ENCODE data around the gene ZFYVE27.

ZFYVE27 gene

GRCh38 chr10:97778452-97779302, 41.7 kb downstream of the ZFYVE27 start:
- TF ChIP-seq TEAD4 (IDR thresholded peaks at IDR 0.05) = no peak
- no peak for TF ChIP-seq NFIC (IDR thresholded peaks at IDR 0.05)
- no peak for TF ChIP-seq FOXM1 (IDR thresholded peaks at IDR 0.05; ENCODE audit: borderline replicate concordance, low read depth)
- TF ChIP-seq TAF1 (IDR thresholded peaks at IDR 0.05; ENCODE audit: low read depth) = no peak
- TF ChIP-seq ZBTB7A (IDR thresholded peaks at IDR 0.05; ENCODE audit: low read depth) = no peak
- TF ChIP-seq RAD21 (IDR thresholded peaks at IDR 0.05; ENCODE audit: low read depth) = no peak
- TF ChIP-seq REST (IDR thresholded peaks at IDR 0.05; ENCODE audit: low read depth) = no peak

- TF ChIP-seq REST (IDR thresholded peaks at IDR 0.05; ENCODE audit: low read depth) (no peak), TAF1 (IDR thresholded peaks at IDR 0.05; ENCODE audit: low read depth) (no peak), YY1 (IDR thresholded peaks at IDR 0.05; ENCODE audit: low read depth) (no peak), CEBPB (IDR thresholded peaks at IDR 0.05) (no peak), FOXM1 (IDR thresholded peaks at IDR 0.05; ENCODE audit: borderline replicate concordance, low read depth) (no peak), RAD21 (IDR thresholded peaks at IDR 0.05; ENCODE audit: low read depth) (no peak), ZBTB7A (IDR thresholded peaks at IDR 0.05; ENCODE audit: low read depth) (no peak), CREB1 (IDR thresholded peaks at IDR 0.05; ENCODE audit: low read depth) (no peak)
- TF ChIP-seq, protein P1, sequence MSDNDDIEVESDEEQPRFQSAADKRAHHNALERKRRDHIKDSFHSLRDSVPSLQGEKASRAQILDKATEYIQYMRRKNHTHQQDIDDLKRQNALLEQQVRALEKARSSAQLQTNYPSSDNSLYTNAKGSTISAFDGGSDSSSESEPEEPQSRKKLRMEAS (IDR thresholded peaks at IDR 0.05) = no peak
These were observed 42.6 kb downstream of the ZFYVE27 start for GRCh38 chr10:97779492-97779891.

- TF ChIP-seq EGR1 (IDR thresholded peaks at IDR 0.05) (no peak), USF1 (IDR thresholded peaks at IDR 0.05) (no peak), TCF12 (IDR thresholded peaks at IDR 0.05; ENCODE audit: low read depth) (no peak), YY1 (IDR thresholded peaks at IDR 0.05; ENCODE audit: low read depth) (no peak), NFIC (IDR thresholded peaks at IDR 0.05) (no peak), EP300 (IDR thresholded peaks at IDR 0.05; ENCODE audit: borderline replicate concordance) (no peak), CREB1 (IDR thresholded peaks at IDR 0.05; ENCODE audit: low read depth) (no peak), REST (IDR thresholded peaks at IDR 0.05; ENCODE audit: low read depth) (no peak), RAD21 (IDR thresholded peaks at IDR 0.05; ENCODE audit: low read depth) (no peak), FOXM1 (IDR thresholded peaks at IDR 0.05; ENCODE audit: borderline replicate concordance, low read depth) (no peak), ZBTB7A (IDR thresholded peaks at IDR 0.05; ENCODE audit: low read depth) (no peak), CEBPB (IDR thresholded peaks at IDR 0.05) (no peak), TAF1 (IDR thresholded peaks at IDR 0.05; ENCODE audit: low read depth) (no peak), TEAD4 (IDR thresholded peaks at IDR 0.05) (no peak)
- TF ChIP-seq, protein P1 (IDR thresholded peaks at IDR 0.05) = no peak
These were observed 43.0 kb downstream of the ZFYVE27 start for GRCh38 chr10:97779975-97780374.

- no peak for TF ChIP-seq CREB1 (IDR thresholded peaks at IDR 0.05; ENCODE audit: low read depth)
- TF ChIP-seq CEBPB (IDR thresholded peaks at IDR 0.05) = no peak
- TF ChIP-seq TCF12 (IDR thresholded peaks at IDR 0.05; ENCODE audit: low read depth) = no peak
- TF ChIP-seq, protein P1 (IDR thresholded peaks at IDR 0.05) = no peak
- TF ChIP-seq EP300 (IDR thresholded peaks at IDR 0.05; ENCODE audit: borderline replicate concordance) = no peak
- no peak for TF ChIP-seq USF1 (IDR thresholded peaks at IDR 0.05)
- TF ChIP-seq REST (IDR thresholded peaks at IDR 0.05; ENCODE audit: low read depth) = no peak
- no peak for TF ChIP-seq NFIC (IDR thresholded peaks at IDR 0.05)
- TF ChIP-seq ZBTB7A (IDR thresholded peaks at IDR 0.05; ENCODE audit: low read depth) = no peak
- TF ChIP-seq YY1 (IDR thresholded peaks at IDR 0.05; ENCODE audit: low read depth) = no peak
These were observed 44.1 kb downstream of the ZFYVE27 start for GRCh38 chr10:97780841-97781617.
